Measurements from ENCODE around the gene TIAM2.

The TIAM2 gene

DNA sequence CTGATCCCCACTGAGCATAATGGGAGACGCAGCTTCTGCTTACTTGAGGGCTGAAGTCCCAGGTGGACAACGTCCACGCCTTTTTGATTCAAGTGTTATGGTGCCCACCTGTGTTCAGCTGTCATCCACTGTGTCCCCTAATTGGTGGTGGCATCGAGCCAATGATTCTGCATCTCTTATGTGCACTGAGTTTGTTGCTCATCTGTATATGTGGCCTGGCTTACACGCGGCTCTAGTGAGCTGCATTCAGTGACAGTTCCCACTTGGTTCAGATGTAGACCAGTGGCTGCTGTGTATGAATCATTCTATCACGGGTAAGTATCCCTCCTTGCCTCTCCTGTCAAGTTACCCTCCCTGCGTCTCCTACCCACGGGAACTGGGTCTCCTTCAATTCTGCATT is 137.5 kb downstream of the TIAM2 start:
- no peak for FAIRE-seq

DNA sequence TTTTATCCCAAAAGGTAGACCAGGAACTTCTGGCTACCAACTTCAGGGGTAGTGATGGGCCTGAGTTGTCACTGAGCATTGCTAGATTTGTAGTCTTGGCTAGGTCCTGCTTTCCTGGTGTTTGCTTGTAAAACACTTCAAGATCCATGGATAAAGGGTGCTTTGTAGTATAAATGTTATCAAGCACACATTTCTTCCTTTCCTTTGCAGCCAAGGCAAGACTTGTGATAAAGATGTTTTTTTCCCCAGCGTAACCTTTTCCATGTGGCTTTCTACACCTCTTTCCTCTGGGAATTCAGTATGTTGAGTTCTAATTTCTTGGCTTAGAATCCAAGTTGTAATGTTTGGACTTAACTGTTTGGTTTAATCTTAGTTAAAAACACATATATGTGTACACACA is 145.9 kb downstream of the TIAM2 start:
- no peak for FAIRE-seq

DNA sequence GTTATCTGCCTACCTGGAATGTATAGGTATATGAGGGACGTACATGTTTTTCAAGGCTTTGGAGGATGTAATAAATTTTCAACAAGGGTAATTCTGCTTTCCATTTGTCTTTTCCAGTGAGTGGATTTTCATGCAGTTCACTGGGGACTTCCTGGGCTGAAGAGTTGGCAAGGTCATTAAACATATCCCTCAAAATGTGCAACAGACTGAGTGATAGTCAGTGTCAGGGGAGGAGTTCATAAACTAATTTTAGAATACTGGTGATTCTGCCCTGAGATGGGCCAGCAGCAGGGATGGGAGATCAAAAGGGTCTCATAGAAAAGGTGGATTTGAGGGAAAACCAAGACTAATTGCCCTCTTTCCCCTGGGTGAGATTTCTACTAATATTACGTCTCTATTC is 146.4 kb downstream of the TIAM2 start:
- no peak for FAIRE-seq

DNA sequence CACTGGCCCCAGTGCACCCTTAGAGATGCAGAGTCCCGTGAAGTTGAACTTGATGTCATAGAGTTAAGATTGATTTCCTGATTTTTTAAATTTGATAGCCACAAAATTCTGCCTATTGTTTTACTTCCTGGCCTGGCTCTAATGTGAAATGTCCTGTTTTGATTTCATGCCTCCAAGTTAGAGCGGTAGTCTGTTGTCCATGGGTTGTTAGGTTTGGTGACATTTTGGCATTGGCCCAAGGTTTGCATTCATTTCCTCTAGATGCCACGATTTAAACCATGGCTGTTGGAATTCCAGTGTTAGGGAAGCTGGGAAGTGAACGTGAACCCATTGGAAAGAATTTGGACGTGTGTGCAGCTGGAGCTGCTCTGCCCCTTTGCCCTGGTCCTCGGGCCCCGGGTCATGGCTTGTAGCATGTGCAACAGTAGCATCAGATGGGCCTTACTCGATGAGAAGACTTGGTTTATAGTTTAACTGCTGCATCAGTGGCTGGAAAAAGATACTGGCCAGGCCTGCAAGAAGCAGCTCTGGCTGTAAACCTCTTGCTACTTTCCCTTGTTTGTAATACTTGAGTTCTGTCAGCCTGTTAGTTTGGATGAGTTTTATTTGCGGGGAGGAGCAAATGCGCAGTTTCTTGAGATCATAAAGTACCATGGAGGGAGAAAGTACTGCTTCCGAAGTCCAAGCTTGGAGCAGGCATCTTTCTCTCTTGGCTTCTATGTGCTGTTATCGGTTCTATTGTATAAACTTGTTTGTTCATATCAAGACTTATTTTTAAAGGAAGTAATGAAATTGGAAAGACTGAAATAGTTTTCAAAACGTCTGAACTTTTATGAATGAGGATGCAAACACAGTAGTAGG is 147.3 kb downstream of the TIAM2 start:
- FAIRE-seq: no peak

DNA sequence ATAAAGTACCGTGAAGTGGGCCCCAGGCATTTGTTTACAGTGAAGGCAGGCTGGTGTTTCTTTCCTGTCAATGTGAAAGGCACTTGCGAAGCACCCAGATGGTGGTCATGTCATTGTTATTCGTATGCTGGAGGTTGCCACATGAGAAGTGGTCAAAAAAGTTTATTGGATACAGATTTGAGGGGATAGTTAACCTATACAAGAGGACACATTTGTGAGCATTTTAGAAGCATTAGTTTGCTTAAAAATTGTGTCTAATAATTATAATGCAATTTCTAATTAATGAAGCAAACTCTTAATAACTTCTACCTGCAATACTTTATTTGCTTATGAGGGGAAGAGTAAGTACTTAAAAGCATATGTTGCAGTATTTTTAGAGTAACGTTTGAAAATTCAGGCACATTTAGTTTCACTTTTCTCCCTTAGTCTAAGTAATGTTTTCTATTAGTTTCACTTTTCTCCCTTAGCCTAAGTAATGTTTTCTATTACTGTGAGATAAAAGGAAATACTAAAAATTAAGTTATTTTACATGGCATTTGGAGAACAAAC is 148.0 kb downstream of the TIAM2 start:
- FAIRE-seq: no peak

DNA sequence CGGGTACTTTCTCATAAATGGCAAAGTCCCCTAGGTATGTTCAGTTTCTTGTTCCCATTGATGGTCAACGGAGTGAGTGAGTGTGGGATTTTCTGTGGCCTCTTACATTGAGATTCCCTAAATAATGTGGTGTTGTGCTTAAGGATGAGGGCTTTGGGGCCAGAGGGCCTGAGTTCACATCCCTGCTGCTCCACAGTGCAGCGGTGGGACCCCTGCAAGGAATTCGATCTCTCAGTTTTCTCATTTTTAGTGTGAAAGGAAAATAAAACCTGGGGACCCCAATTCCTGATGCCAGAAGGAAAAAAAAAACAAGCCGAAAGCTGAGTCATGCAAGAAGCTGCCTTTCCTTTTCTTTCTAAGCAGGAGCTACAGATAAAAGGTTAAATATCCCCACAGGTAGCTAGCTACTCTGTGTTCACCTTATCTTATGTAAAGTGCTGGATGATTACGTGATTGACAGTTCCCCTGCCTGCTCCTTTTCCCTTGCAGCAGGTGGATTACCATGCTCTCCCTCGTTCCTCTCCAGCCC is 148.5 kb downstream of the TIAM2 start:
- no peak for FAIRE-seq

DNA sequence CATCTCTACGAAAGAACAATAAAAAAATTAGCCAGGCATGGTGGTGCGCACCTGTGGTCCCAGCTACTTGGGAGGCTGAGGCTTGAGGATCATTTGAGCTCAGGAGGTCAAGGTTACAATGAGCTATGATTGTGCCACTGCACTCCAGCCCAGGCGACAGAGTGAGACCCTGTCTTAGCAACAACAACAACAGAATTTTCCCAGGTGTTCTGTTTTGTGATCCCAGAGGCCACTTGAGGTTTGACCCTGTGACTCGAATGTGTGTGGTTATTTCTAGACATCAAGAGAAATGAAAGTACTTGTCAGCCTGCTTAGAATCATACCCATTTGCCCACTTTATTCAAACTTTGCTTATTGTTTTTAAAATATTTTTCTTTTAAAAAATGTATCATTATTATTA is 151.1 kb downstream of the TIAM2 start:
- no peak for FAIRE-seq

DNA sequence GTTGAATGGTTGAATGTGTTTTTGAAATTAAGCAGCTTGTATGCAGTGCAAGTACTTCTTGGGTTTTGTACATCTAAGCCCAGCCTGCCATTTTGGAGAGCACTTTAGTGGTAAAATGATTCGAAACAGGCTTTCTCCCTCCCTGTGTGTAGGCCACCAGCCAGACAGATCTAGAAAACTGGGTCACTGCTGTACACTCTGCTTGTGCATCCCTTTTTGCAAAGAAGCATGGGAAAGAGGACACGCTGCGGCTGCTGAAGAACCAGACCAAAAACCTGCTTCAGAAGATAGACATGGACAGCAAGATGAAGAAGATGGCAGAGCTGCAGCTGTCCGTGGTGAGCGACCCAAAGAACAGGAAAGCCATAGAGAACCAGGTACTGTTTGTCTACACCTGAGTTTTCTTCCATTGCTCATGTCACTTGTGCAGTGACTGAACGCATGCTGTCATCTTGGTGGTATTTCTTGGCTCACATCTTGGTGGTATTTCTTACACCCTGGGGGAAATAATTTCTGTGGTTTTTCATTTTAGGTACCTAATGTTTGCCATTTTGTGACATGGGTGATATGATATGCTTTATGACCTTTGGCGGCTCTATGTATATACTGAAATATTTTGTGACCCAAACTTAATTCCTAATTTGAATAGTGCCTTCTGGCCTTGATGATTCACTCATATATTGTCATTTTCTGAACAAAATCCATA is 153.0 kb downstream of the TIAM2 start:
- no peak for FAIRE-seq

DNA sequence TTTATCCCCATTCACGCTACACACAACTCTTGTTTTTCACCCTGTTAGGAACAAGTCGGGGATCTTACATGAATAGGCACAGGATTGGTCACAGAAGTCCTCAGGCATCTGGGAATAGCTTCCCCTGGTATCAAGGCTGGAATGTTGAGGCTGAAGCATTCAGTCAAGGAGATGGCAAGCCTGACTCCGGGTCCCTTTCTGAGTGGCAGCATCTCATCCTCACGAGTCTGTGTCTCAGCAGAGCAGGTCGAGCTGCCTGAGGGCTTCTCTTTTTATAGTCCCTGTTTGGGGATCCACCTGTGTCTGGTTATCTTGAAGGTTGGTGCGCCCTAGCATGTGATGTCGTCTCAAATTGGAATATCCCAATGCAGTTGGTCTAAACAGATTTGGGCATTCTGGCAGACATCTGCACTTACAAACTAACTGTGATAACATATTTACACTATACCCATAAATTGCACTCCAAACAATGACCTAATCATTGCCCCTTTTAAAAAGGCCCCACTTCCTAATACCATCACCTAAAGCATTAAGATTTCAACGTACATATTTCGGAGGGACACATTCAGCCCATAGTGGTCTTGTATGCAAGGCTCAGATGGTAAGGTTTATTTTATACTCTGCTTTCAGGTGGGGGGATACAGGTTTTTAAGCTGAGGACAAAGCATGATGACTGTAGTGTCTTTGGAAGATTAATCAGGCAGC is 156.0 kb downstream of the TIAM2 start:
- no peak for FAIRE-seq

DNA sequence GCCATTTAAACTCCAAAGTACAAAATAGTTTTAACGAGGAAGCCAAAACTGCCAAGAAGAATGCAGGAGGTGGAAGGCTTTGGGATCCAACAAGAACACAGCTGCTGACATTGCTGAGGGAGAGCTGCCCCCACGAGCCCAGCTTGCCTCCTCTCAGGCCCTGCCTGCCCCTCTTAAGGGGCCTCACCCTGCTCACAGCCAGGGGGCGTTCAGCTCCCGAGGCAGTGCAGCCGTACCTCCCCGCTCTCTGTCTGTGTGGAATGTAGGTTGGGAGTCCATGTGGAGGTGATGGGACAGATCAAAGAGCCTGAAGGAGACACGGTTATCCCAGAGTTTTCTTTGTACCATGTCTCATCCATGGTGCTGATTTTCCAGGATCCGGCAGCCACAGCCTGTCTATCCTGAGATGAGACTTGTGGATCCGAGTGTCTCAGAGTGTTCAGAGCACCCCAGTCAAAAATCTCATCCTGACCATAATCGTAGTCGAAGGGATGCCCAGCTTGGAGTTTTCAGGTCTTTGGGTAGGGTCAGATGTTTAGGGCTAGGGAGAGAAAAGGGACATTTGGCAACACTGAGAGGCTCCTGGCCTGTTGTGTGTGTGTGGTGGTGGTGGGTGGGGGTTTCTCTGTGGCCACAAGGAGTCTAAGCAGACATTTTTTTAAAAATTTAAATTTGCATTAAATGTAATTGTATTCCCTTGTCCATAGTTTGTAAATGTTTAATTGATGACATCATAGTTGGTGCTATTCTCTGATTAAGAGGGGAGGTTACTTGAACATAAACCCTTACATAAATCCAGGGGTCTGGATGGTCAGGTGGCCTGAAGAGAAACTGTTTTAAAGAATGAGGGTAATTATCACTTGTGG is 157.3 kb downstream of the TIAM2 start:
- FAIRE-seq: no peak

DNA sequence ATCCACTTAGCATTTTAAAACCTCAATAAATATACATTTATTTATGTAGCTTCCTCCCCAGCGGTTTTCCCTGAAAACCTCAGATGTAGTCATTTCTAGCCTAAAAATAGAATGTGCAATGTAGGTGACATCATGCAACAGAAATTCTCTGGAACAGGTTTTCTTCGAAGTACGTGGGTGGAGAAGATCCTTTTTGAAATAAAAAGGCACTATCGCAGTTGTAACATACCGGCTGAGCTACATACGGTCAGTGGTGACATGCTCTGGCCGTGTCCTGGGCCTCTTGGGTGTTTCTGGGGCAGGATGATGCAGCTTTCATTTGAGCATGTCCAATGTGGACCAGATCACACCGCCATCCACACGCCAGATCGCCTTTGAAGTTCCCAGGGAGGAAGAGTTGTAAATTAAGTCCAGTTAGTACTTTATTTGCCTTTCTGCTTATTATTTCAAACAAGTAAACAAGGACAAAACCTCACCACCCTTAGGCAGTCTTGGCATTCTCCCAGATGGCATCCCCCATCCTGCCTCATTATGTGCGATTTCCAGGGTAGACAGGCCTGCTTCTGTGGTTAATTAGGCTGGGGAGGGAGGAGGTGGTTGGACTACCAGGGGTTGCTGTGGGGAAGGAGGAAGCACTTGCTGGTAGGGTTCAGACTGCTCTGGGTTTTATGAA is 159.2 kb downstream of the TIAM2 start:
- no peak for FAIRE-seq

DNA sequence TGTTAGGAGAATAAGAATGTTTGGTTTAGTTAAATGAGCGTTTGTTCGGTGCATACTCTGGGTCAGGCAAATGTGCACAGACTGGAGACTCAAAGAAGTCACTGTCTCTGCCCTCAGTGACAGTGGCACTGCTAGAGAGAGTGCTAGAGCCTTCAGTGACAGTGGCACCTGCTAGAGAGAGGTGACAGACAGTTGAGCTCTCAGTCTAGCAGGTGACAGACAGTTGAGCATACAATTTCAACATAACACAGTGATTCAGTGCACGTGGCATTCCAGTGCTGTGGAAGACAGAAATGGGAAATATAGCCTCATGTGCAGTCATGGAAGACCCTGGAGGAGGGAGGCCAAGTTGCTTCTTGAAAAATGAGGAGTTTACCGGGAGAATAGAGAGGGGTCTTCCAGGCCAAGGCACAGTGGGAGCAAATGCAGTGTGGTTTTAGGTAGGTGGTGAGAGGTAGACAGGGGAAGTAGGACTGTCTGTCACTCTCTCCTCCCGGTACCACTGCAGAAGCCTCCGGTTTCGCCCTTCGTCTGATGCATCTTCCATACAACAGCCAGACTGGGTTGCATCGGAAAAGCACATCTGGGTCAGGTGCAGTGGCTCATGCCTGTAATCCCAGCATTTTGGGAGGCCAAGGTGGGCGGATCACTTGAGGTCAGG is 160.8 kb downstream of the TIAM2 start:
- FAIRE-seq: no peak

DNA sequence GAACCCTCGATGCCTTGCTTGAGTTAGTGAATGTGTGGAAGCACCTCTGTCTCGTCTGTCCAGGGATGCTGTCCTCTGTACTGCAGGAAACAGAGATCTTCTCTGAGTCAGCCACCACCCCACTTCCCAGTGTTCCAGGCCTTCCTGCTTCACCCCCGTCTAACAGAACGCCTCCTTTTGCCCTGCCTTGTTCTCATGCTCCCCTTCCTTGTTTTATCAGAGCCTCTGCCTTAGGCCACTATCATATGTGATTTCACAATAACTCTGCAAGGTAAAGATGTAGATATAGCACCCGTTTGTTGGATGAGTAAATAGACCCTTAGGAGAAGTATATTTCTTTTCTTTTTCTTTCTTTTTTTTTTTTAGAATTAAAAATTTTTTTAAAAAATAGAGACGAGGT is 162.0 kb downstream of the TIAM2 start:
- no peak for FAIRE-seq

DNA sequence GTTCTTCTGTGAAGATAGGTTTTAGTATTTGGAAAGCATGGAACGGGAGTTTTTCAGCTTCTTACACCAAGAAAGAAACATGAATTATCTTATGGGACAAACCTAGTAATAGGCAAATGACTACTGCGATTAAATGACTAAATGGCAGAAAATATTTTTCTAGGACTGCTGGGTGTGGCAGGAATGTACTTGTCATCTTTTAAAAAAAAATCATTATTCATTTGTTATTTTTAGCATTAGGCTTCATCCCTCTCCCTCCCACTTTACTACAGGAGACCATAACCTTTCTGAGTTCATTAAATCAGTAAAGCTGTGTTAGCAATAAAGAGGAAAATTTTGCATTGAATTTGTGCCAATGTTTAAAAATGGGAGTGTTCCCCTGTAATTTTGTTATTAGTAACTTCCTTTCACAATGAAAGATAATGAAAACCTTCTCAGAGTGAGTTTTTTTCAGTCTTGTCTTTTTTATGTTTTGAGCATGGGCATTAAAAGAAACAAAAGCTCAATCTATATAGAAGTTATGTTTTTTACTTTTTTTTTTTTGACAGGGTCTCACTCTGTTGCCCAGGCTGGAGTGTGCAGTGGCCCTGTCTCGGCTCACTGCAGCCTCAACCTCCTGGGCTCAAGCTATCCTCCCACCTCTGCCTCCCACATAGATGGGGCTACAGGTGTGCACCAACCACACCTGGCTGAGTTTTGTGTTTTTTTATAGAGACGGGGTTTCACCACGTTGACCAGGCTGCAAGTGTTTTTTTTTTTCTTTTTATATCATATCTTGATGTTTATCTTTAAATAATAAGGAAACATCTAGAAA is 163.1 kb downstream of the TIAM2 start:
- FAIRE-seq: no peak

DNA sequence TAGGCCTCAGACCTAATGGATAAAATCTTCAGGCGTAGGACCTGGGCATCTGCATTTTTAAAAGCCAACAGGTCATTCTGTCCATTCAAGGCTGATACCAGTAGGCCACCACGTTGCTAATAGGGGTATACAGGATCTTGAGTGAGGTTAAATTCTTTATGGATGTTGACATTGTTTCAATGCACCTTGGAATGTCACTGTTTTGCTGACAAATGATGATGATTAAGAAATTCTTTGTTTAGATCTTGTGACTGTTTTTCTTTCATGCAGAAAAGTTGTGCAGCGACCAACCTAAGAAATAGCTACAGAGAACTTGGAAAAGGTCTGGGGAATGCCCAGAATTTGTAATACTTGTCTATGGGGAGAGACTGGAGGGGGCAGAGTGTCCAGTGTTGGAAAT is 167.6 kb downstream of the TIAM2 start:
- FAIRE-seq: no peak

DNA sequence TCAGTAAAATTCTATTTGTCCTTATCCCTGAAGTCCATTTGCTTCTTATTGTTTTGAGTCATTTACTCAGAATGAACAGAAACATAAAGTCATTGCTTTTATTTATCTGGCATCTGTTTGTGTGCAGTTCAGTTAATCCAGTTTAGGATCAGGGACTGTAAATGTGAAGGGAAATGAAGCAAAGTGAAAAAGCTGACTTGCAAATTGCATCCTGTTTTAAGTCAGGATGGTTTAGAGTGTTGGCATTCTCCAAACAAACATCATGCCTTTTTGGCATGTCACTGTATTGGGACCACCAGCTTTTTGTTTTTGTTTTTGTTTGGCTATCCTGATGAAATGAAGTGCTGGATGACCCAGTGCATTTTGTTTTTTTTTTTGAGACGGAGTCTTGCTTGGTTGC is 168.5 kb downstream of the TIAM2 start:
- no peak for FAIRE-seq

DNA sequence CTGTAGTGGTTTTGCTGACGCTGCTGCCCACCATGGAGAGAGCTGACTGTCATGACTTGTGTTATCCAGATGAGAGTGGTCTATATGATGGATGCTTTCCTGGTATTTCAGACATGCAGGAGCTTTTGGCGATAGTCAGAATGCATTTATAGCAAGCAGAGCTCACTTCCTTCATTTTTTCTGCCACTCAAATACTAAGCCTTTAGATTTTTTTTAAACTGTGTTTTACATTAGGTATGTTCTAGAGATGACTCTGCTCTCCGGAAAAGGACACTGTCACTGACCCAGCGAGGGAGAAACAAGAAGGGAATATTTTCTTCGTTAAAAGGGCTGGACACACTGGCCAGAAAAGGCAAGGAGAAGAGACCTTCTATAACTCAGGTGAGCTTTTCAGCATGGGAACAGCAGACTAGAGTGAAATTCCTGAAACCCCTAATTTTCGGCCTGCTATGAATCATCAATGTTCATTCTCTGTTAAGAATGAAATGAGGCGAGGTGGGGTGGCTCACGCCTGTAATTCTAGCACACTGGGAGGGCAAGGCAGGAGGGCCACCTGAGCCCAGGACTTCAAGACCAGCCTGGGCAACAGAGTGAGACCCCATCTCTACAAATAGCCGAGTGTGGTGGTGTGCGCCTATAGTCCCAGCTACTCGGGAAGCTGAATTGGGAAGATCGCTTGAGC is 170.1 kb downstream of the TIAM2 start:
- no peak for FAIRE-seq

DNA sequence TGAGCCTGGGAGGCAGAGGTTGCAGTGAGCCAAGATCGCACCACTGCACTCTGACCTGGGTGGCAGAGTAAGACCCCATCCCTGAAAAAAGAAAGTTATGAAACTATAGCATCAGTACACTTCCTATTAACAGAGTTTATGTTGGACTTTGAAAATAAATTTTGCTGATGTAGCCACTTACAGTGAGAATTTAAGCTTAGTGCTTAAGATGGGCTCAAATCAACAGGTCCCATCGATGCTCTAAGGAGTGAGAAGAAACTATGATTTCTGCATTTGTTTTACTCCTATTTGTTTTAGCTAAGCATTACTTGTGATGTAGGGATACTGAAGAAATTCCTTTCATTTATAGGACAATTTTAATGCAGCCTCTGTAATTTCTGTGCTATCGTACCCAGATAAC is 175.4 kb downstream of the TIAM2 start:
- FAIRE-seq: no peak

DNA sequence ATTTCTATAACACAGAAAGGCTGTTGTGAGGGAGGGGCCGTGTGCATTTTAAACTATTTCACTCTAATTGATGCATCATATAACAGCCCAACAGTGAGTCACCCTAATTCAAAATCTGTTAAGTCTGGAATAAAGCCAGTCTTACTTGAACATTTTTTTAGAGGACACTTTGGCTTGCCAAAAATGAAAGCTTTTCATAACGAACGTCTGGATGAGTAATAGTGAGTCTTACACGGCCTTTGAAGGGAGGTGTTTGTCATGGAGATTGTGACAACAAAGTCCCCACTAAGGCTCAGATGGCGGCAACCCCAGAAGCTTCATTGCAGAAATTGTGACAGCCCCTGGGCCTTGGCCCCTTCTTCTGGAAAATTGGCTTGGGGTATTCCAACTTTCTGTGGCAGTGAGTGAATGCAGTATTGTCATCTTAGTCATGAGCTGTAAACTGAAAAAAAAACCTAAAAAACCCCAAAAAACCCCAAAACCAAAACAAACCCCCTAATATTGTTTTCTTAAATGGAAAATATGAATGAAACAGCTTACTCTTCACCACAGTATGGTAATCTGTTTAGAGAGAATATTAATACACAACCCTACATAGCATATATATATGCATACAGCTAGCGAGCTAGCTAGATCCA is 176.1 kb downstream of the TIAM2 start:
- no peak for FAIRE-seq

All from colon (tissue), 2 donors.